Chondrocyte (in vitro differentiated cells): ENCODE results near the gene SUN1. TPM values are rescaled to one million over a fixed set of nuclear protein-coding genes. Genes with fewer than 3 reads are reported as not detected.

Experiments
- DNase-seq: peaks from one replicate; pipeline ENCODE4 v3.0.0; 2021; ENCODE audit warnings: mixed read lengths, low spot score
- H3K27ac Mint-ChIP-seq: one replicate; pipeline ENCODE4 v1.8.0; 2021; ENCODE audit warnings: mild to moderate bottlenecking, moderate library complexity, mixed read lengths; ENCODE audit not compliant: unreplicated experiment
- H3K27me3 Mint-ChIP-seq: 2 replicates; pipeline ENCODE4 v1.8.0; 2021; ENCODE audit warnings: low read depth, mixed read lengths
- H3K36me3 Mint-ChIP-seq: 2 replicates; pipeline ENCODE4 v1.8.0; 2021; ENCODE audit warnings: low read depth, mixed read lengths
- H3K4me1 Mint-ChIP-seq: 2 replicates; pipeline ENCODE4 v1.8.0; 2021; ENCODE audit warnings: low read depth, mild to moderate bottlenecking, mixed read lengths
- H3K4me3 Mint-ChIP-seq: one replicate; pipeline ENCODE4 v1.8.0; 2021; ENCODE audit warnings: mild to moderate bottlenecking, moderate library complexity, mixed read lengths; ENCODE audit not compliant: unreplicated experiment
- H3K9me3 Mint-ChIP-seq: 2 replicates; pipeline ENCODE4 v1.8.0; 2021; ENCODE audit warnings: low read depth, mixed read lengths
- total RNA-seq: library from RNA; stranded (reverse); gene quantifications from 3 replicates; pipeline ENCODE4 v1.2.1, GENCODE V29; 2021
- TF ChIP-seq, protein P1 (sequence below): fragments of 200-600 bp; sonication (generic); IDR thresholded peaks from 2 replicates; pipeline ENCODE4 v1.5.0; 2021; ENCODE audit warnings: antibody characterized with exemption, mild to moderate bottlenecking, moderate library complexity

The SUN1 gene
- total RNA-seq, 1 donor from 2014 or later: 134 TPM

DNA sequence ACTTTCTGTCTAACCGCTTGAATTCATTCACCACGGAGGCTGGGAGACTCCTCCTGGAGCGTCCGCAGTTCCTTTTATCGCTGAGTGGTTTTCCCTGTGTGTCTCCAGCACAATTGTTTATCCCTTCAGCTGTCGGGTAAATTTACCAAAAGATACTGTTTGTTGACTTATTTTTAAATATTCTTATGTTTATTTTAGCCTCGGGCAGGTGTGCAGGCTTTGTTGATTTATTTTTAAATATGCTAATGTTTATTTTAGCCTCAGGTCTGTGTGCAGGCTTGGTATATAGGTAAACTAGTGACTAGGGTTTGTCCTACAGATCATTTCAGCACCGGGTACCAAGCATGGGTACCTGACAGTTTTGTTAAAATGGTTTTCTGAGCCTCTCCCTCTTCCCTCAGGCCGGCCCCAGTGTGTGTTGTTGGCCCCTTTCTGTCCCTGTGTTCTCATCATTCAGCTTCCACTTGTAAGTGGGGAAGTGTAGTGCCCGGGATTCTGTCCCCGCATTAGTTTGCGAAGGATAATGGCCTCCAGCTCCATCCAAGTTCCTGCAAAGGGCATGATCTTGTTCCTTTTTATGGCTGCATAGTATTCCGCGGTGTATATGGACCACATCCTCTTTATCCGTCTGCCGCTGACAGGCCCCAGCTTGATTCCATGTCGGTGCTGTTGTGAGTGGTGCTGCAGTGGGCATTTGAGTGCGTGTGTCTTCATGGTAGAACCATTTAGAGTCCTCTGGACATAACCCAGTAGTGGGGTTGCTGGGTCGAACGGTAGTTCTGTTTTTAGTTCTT lies 49.4 kb downstream of the SUN1 start:
- TF ChIP-seq, protein P1, sequence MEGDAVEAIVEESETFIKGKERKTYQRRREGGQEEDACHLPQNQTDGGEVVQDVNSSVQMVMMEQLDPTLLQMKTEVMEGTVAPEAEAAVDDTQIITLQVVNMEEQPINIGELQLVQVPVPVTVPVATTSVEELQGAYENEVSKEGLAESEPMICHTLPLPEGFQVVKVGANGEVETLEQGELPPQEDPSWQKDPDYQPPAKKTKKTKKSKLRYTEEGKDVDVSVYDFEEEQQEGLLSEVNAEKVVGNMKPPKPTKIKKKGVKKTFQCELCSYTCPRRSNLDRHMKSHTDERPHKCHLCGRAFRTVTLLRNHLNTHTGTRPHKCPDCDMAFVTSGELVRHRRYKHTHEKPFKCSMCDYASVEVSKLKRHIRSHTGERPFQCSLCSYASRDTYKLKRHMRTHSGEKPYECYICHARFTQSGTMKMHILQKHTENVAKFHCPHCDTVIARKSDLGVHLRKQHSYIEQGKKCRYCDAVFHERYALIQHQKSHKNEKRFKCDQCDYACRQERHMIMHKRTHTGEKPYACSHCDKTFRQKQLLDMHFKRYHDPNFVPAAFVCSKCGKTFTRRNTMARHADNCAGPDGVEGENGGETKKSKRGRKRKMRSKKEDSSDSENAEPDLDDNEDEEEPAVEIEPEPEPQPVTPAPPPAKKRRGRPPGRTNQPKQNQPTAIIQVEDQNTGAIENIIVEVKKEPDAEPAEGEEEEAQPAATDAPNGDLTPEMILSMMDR: no peak
- no peaks in the 10 kb centered on the region for H3K9me3 Mint-ChIP-seq
- DNase-seq: peak; percentile 27
- H3K36me3 Mint-ChIP-seq: peaks cover 3% of the 10 kb centered on the region
- H3K4me1 Mint-ChIP-seq: peaks cover 31% of the 10 kb centered on the region
- H3K4me3 Mint-ChIP-seq: no peak overlapping the region
- H3K27me3 Mint-ChIP-seq: no peaks in the 10 kb centered on the region
- H3K27ac Mint-ChIP-seq: no peak overlapping the region

DNA sequence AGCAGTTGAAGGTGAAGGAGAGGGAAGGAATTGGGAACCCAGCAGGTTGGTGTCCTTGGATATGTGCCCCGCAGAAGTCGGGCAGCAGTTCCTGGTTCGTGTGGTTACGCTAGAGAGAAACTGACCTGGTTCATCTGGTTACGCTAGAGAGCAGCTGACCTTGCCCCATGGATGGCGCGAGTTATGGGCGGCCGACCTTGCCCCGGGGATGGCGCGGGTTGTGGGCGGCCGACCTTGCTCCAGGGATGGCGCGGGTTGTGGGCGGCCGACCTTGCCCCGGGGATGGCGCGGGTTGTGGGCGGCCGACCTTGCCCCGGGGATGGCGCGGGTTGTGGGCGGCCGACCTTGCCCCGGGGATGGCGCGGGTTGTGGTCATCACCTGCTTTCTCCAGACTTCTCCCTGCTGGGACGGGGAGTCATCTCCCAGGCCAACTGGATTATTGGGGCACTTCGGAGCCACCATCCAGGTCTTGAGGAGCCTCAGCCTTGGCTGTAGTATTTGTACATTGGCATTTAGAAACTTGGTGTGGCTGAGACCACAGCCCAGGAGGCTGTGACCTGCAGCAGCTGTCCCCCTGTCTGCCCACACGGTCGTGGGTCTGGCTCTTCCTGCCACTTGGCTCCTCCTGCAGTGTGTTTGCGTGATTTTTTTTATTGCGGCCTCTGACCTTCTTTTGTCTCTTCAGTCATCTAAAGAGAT lies 50.2 kb downstream of the SUN1 start:
- H3K4me1 Mint-ChIP-seq: peaks cover 31% of the 10 kb centered on the region
- no peaks in the 10 kb centered on the region for H3K9me3 Mint-ChIP-seq
- peaks cover 3% of the 10 kb centered on the region for H3K36me3 Mint-ChIP-seq
- no peak overlapping the region for H3K27ac Mint-ChIP-seq
- no peak overlapping the region for H3K4me3 Mint-ChIP-seq
- no peaks in the 10 kb centered on the region for H3K27me3 Mint-ChIP-seq
- DNase-seq: peak; percentile 47
- TF ChIP-seq, protein P1: no peak

DNA sequence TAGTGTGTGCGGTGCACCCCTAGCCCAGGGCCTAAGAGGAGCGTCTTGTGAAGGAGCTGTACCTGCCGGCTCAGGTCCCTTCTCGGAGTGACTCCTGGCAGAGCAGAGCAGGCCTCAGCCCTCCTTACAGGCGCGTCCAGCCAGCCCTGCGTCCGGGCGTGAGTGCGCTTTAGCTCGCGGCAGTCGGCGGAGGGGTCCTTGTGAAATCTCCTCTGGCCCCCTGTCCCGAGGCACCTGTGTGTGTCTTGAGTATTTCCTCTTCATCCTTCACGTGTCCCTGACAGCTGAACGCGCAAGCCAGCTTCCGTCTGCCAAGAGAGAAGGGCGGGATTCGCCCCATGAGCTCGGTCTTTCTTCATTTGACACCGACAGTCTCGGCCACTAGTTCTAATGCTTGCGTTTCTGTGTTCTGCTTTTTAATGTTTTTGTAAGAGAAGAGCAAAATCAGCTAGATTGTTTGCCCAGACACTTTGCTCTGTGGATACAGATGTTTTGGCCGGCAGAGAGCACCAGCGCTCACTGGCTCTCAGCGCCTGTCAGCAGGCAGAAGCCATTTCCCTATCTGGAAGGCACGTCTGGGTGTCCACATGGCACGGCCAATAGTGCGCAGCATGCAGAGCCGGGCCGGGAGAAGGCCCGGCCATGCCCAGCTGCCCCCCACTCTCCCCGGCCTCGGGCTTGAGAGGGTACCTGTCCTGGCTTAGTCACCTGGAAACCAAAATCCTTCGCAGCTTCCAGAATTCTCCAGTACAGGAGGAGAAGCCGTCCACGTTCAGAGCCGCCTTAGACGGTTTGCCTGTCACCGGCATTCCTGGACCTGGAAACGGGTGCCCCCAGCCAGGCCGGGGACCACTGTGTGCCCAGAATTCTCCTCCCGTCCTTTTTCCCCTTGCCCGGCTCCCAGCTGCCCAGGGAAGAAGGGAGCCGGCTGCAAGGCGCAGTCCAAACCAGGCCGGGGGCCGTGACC lies 51.1 kb downstream of the SUN1 start:
- Mint-ChIP-seq H3K9me3 (no peaks in the 10 kb centered on the region), H3K4me1 (peaks cover 27% of the 10 kb centered on the region), H3K27ac (peak overlapping the region; percentile 85), H3K36me3 (peaks cover 6% of the 10 kb centered on the region), H3K4me3 (no peak overlapping the region), H3K27me3 (no peaks in the 10 kb centered on the region)
- TF ChIP-seq, protein P1: no peak
- DNase-seq: peak; percentile 68

DNA sequence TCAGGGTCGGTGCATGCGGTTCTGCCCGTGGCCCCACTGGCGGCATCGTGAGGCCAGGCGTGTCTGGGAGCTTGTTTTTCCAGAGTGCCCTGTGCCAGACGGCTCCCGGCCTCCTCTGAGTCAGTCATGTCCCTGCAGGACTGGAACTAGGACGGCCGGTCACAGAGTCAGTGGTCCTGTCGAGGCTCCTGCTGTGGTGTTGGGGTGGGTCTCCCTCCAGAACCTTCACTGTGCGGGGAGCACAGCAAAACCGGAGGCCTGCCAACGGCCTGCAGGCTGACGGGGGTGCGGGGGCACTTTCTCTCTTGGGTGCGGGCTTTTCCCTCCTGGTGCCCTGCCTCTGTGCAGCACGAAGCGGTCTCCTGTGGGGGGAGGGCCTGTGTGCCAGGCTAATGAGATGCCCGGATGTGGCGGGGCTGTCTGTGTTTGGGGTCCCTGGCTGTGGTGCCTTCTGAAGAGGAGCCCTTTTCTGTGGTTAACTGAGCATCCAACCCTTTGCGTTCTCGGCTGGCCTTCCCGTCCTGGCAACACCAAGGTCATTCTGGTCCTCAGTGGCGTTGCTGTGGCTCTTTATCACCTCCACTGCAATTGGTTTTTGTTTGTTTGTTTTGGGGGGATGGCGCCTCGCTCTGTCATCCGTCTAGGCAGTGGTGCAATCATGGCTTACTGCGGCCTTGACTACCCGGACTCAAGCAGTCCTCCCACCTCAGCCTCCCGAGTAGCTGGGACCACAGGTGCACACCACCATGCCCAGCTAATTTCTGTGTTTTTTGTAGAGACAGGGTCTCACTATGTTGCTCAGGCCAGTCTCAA lies 52.1 kb downstream of the SUN1 start:
- Mint-ChIP-seq H3K36me3 (peaks cover 5% of the 10 kb centered on the region), H3K4me1 (peaks cover 22% of the 10 kb centered on the region), H3K27me3 (no peaks in the 10 kb centered on the region), H3K27ac (peak overlapping the region; percentile 85), H3K4me3 (no peak overlapping the region), H3K9me3 (no peaks in the 10 kb centered on the region)
- TF ChIP-seq, protein P1: no peak
- peak; percentile 82 for DNase-seq
